OCI-LY1 (cell line): ENCODE results near the gene MOSMO.

Source experiments
- H2AFZ ChIP-seq: fragments of 200-600 bp; sonication (generic), shearing (Covaris generic); 2 replicates; pipeline ENCODE4 v1.6.0; 2014; ENCODE audit warnings: antibody characterized with exemption, mild to moderate bottlenecking, low read length
- H3F3A ChIP-seq: fragments of 200-600 bp; sonication (generic), shearing (Covaris generic); 2 replicates; pipeline ENCODE4 v1.6.0; 2014; ENCODE audit warnings: mild to moderate bottlenecking, antibody characterized with exemption, low read length, moderate library complexity; ENCODE audit not compliant: insufficient read depth
- H3K27ac ChIP-seq: fragments of 200-600 bp; sonication (generic); 2 replicates; pipeline ENCODE4 v1.5.1; 2014; ENCODE audit warnings: low read length, mixed run types, mild to moderate bottlenecking, low read depth; ENCODE audit not compliant: poor library complexity, severe bottlenecking
- H3K27me3 ChIP-seq: fragments of 200-600 bp; sonication (generic); 2 replicates; pipeline ENCODE4 v1.6.0; 2014; ENCODE audit warnings: antibody characterized with exemption, mild to moderate bottlenecking, low read length, moderate library complexity; ENCODE audit not compliant: insufficient read depth
- H3K36me3 ChIP-seq: fragments of 200-600 bp; sonication (generic); 2 replicates; pipeline ENCODE4 v1.6.1; 2014; ENCODE audit warnings: mild to moderate bottlenecking, antibody characterized with exemption, low read length, moderate library complexity, mixed read lengths; ENCODE audit not compliant: insufficient read depth
- H3K4me1 ChIP-seq: fragments of 200-600 bp; sonication (generic); 2 replicates; pipeline ENCODE4 v1.5.1; 2014; ENCODE audit warnings: mild to moderate bottlenecking, low read length, moderate library complexity; ENCODE audit not compliant: insufficient read depth, severe bottlenecking
- H3K4me2 ChIP-seq: fragments of 200-600 bp; sonication (generic), shearing (Covaris generic); 2 replicates; pipeline ENCODE4 v1.6.1; 2014; ENCODE audit warnings: low read length
- H3K4me3 ChIP-seq: fragments of 200-600 bp; sonication (generic); 2 replicates; pipeline ENCODE4 v1.5.1; 2014; ENCODE audit warnings: low read length, low read depth, mild to moderate bottlenecking, mixed read lengths; ENCODE audit not compliant: poor library complexity, severe bottlenecking
- H3K79me2 ChIP-seq: fragments of 200-600 bp; shearing (Covaris generic); 2 replicates; pipeline ENCODE4 v1.6.1; 2016; ENCODE audit warnings: mixed run types, low read length, mixed read lengths; ENCODE audit not compliant: insufficient read depth
- H3K9ac ChIP-seq: fragments of 200-600 bp; sonication (generic), shearing (Covaris generic); 2 replicates; pipeline ENCODE4 v1.6.1; 2014; ENCODE audit warnings: mild to moderate bottlenecking, low read length, mixed read lengths
- H3K9me2 ChIP-seq: fragments of 200-600 bp; sonication (generic), shearing (Covaris generic); 2 replicates; pipeline ENCODE4 v1.6.1; 2014; ENCODE audit warnings: low read depth, mild to moderate bottlenecking, low read length, mixed read lengths
- H3K9me3 ChIP-seq: fragments of 200-600 bp; shearing (Covaris generic); 2 replicates; pipeline ENCODE4 v1.6.1; 2014; ENCODE audit warnings: low read length, mixed read lengths
- H4K20me1 ChIP-seq: fragments of 200-600 bp; sonication (generic), shearing (Covaris generic); 2 replicates; pipeline ENCODE4 v1.6.0; 2016; ENCODE audit warnings: mild to moderate bottlenecking, low read length; ENCODE audit not compliant: insufficient read depth
- EZH2 ChIP-seq: fragments of 200-600 bp; sonication (generic), shearing (Covaris generic); IDR thresholded peaks from 2 replicates; pipeline ENCODE4 v1.8.0; 2017; ENCODE audit warnings: borderline replicate concordance, mixed run types, mild to moderate bottlenecking, antibody characterized with exemption, low read length, moderate library complexity, mixed read lengths
- TF ChIP-seq, protein P1 (sequence below): fragments of 200-600 bp; sonication (generic), shearing (Covaris generic); IDR thresholded peaks from 2 replicates; pipeline ENCODE4 v1.5.1; 2017; ENCODE audit warnings: mild to moderate bottlenecking, antibody characterized with exemption, low read length, moderate library complexity, mixed read lengths

The MOSMO gene

DNA sequence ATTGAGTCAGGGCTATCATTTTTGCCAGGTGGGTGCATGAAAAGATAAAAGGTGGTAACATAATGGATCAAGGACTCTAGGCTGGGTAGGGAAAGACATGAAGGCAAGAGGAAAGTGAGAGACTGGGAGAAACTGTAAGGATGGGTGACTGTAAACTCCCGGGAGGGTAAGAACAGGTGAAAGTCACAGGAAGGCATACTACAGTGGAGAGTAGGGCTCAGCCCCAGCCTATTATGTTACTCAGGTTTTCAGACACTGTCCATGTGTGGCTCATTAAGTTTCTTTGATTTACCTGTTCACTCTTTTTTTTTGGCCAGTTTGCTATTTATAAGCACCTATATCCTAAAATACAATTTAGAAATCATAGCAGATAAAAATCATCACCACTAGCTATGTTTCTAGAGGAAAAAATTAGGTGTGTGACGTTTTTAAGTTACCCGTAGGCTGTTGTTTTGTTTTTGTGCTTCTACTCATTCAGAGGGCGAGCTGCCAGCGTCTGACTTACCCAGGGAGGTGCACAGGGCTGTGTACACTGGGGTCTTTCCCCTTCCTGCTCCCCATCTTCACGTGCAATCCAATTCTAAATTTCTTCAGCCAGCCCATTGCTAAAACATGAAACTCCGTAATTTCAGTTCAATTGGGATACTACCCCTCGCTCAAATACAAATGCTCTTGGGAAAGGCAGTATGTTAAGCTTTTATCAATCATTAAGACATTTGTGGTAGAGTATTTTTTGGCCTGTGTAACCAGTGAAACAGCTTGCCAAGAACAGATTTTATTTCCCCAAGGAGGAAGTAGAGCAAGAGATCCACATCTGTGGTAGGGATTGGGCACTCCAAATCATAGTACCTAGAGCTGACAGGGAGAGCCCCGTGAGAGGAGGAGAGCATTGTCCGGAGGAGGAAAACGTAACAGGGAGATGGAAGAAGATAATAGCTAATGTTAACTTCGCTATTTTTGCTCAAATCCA, 62.7 kb downstream of the MOSMO start:
- Histone ChIP-seq H3K79me2 (no peaks in the 10 kb centered on the region), H3K27ac (no peak overlapping the region), H3K9ac (no peak overlapping the region), H4K20me1 (no peaks in the 10 kb centered on the region), H3K27me3 (no peaks in the 10 kb centered on the region), H3K4me3 (no peak overlapping the region), H3K9me3 (peaks cover 13% of the 10 kb centered on the region; the same call in 1 of the 2 replicates), H2AFZ (no peak overlapping the region), H3K4me2 (no peak overlapping the region), H3K36me3 (peaks cover 9% of the 10 kb centered on the region; the same call in 1 of the 2 replicates), H3K9me2 (no peaks in the 10 kb centered on the region), H3F3A (no peaks in the 10 kb centered on the region), H3K4me1 (peaks cover 4% of the 10 kb centered on the region)
- TF ChIP-seq, protein P1, sequence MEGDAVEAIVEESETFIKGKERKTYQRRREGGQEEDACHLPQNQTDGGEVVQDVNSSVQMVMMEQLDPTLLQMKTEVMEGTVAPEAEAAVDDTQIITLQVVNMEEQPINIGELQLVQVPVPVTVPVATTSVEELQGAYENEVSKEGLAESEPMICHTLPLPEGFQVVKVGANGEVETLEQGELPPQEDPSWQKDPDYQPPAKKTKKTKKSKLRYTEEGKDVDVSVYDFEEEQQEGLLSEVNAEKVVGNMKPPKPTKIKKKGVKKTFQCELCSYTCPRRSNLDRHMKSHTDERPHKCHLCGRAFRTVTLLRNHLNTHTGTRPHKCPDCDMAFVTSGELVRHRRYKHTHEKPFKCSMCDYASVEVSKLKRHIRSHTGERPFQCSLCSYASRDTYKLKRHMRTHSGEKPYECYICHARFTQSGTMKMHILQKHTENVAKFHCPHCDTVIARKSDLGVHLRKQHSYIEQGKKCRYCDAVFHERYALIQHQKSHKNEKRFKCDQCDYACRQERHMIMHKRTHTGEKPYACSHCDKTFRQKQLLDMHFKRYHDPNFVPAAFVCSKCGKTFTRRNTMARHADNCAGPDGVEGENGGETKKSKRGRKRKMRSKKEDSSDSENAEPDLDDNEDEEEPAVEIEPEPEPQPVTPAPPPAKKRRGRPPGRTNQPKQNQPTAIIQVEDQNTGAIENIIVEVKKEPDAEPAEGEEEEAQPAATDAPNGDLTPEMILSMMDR = no peak
- no peak for TF ChIP-seq EZH2

- Histone ChIP-seq H3K79me2 (no peaks in the 10 kb centered on the region), H3K27ac (no peak overlapping the region), H3K9ac (no peak overlapping the region), H2AFZ (no peak overlapping the region), H3K4me3 (no peak overlapping the region), H3K36me3 (peaks cover 3% of the 10 kb centered on the region; the same call in 1 of the 2 replicates), H3K9me3 (peaks cover 5% of the 10 kb centered on the region; the same call in 1 of the 2 replicates), H3K27me3 (no peaks in the 10 kb centered on the region), H3K4me1 (peaks cover 4% of the 10 kb centered on the region), H3K9me2 (no peaks in the 10 kb centered on the region), H3F3A (no peaks in the 10 kb centered on the region), H3K4me2 (no peak overlapping the region), H4K20me1 (no peaks in the 10 kb centered on the region)
- TF ChIP-seq, protein P1 = no peak
- TF ChIP-seq EZH2 = no peak
These were observed 63.5 kb downstream of the MOSMO start for GRCh38 chr16:22071331-22071910.

DNA sequence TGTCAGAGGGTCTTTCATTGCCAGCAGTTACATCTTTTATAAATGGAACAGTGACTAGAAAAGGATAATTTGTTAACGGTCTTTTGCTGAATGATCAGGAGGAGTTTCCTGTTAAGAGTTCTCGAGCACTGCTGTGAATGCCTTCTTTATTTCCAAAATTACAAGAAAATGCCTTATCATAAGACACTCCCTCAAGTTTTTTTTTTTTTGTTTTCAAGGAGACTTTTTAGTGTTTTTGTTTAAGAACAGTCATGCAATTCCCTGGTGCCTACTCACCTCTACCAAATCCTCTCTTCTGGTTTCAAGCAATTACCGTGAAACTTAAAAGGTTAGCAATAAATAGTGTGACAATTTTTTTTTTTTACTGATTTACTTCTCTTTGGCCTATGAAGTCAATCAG, 65.4 kb downstream of the MOSMO start:
- no peak overlapping the region for H2AFZ ChIP-seq
- H3K9me2 ChIP-seq = no peaks in the 10 kb centered on the region
- no peak overlapping the region for H3K9ac ChIP-seq
- H3K36me3 ChIP-seq = no peaks in the 10 kb centered on the region
- H3K27ac ChIP-seq = no peak overlapping the region
- TF ChIP-seq, protein P1 = no peak
- TF ChIP-seq EZH2 = no peak
- H3K4me2 ChIP-seq = no peak overlapping the region
- H3K9me3 ChIP-seq = no peaks in the 10 kb centered on the region
- no peak overlapping the region for H3K4me3 ChIP-seq
- no peaks in the 10 kb centered on the region for H4K20me1 ChIP-seq
- H3F3A ChIP-seq = no peaks in the 10 kb centered on the region
- H3K27me3 ChIP-seq = no peaks in the 10 kb centered on the region
- H3K79me2 ChIP-seq = no peaks in the 10 kb centered on the region
- H3K4me1 ChIP-seq = peaks cover 4% of the 10 kb centered on the region
